Heart left ventricle (tissue), 13 donors: ENCODE measurements around the gene MPZL1.
A peak's percentile ranks its signal among the peaks of the same experiment; 100 is the strongest.

Experiments
- CTCF ChIP-seq, 12 donors: fragments of 200-600 bp; sonication (generic) in 4 of 12; IDR thresholded peaks; one replicate each; pipeline versions ENCODE4 v1.5.0 to v1.8.0; 2018 to 2022; ENCODE audit warnings: antibody characterized with exemption in 12 of 12, mild to moderate bottlenecking in 5 of 12
- POLR2A ChIP-seq, 2 donors: fragments of 450-650 bp; IDR thresholded peaks; one replicate each; pipeline ENCODE4 v1.6.1; 2017; ENCODE audit warnings: antibody characterized with exemption in 2 of 2, mild to moderate bottlenecking in 2 of 2, moderate library complexity in 2 of 2
- donor health status: ischemic (EF 13 %, LVEDD 7.1; RV severe dilation, severe dysfunction).
- donor health status: DM: no; HTN: yes; CAD: no.
- donor health status: DM: no; HTN: no; CAD: no.
- donor health status: ischemic (EF 25% LVEDD 6.9; RV normal size, moderate dysfunction).
- donor health status: ischemic (EF 25% LVEDD 5.7; RV mildly dilated, moderate dysfunction).
- donor health status: ischemic (EF 35%, LVEDD 5.7; RV mildly dilated, moderate dysfunction).
- donor health status: nonischemic (EF 11% LVEDD 7.7; RV severe dilation, severe dysfunction).
- donor health status: DM: yes; HTN: yes; CAD: no.
- donor health status: PGD.
- donor health status: ischemic (EF 29% LVEDD 5.4; RV normal size, mild dysfunction).
- donor health status: nonischemic (EF 23%, LVEDD 6.1; RV moderate dilation, normal function).

- no peak for TF ChIP-seq CTCF (IDR thresholded peaks at IDR 0.05)
- peak in 1 of 2 donors; percentile 90 for TF ChIP-seq POLR2A (IDR thresholded peaks at IDR 0.05)
Observed at GRCh38 chr1:167721617-167722151, at the start of gene MPZL1.
